Coronary artery (tissue), 2 donors: ENCODE data around the gene SLC52A3.

ENCODE experiments used
- DNase-seq: peaks from one replicate; pipeline ENCODE4 v3.0.0-alpha.2; 2017; ENCODE audit warnings: low spot score
- H3K27ac ChIP-seq, 2 donors: fragments of 200-600 bp; sonication (generic); one replicate each; pipeline ENCODE4 v1.5.1; 2016 to 2019
- H3K4me3 ChIP-seq: fragments of 200-600 bp; sonication (generic); 2 replicates; pipeline ENCODE4 v1.5.1; 2016; ENCODE audit warnings: mild to moderate bottlenecking, moderate library complexity
- TF ChIP-seq, protein P1 (sequence below): fragments of 200-600 bp; sonication (generic); IDR thresholded peaks from one replicate; pipeline ENCODE4 v1.5.1; 2019; ENCODE audit warnings: antibody characterized with exemption

Gene SLC52A3

GRCh38 chr20:719068-719467 lies 49.2 kb downstream of the SLC52A3 start:
- TF ChIP-seq, protein P1, sequence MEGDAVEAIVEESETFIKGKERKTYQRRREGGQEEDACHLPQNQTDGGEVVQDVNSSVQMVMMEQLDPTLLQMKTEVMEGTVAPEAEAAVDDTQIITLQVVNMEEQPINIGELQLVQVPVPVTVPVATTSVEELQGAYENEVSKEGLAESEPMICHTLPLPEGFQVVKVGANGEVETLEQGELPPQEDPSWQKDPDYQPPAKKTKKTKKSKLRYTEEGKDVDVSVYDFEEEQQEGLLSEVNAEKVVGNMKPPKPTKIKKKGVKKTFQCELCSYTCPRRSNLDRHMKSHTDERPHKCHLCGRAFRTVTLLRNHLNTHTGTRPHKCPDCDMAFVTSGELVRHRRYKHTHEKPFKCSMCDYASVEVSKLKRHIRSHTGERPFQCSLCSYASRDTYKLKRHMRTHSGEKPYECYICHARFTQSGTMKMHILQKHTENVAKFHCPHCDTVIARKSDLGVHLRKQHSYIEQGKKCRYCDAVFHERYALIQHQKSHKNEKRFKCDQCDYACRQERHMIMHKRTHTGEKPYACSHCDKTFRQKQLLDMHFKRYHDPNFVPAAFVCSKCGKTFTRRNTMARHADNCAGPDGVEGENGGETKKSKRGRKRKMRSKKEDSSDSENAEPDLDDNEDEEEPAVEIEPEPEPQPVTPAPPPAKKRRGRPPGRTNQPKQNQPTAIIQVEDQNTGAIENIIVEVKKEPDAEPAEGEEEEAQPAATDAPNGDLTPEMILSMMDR: no peak
- DNase-seq: no peak

DNA sequence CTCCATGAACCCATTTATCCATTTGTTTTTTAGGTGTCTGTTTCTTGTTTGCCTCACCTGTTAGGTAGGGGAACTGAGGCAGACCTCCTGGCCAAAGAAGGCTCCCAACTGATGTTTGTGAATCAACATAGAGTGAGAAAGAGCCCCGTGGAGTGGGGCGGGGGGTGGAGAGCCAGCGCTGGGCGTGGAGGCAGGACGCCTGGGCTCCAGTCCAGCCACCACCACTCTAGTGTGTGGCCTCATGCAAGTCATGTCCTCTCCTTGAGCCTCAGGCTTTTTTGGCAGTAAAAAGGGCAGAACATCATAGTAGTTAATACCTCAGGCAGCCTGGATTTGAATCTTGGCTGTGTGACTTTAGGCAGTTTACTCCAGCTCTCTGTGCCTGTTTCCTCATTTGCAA lies 50.5 kb downstream of the SLC52A3 start:
- H3K4me3 ChIP-seq: no peak overlapping the region
- TF ChIP-seq, protein P1: no peak

More at GRCh38 chr20:719068-719467, 49.2 kb downstream of the SLC52A3 start:
- Histone ChIP-seq H3K27ac (no peak overlapping the region), H3K4me3 (no peak overlapping the region)

GRCh38 chr20:717271-717670 lies 51.0 kb downstream of the SLC52A3 start:
- DNase-seq: no peak
- no peak overlapping the region for H3K27ac ChIP-seq
- TF ChIP-seq, protein P1: no peak

More for the DNA sequence above, 50.5 kb downstream of the SLC52A3 start:
- no peak overlapping the region for H3K27ac ChIP-seq
- DNase-seq: no peak

DNA sequence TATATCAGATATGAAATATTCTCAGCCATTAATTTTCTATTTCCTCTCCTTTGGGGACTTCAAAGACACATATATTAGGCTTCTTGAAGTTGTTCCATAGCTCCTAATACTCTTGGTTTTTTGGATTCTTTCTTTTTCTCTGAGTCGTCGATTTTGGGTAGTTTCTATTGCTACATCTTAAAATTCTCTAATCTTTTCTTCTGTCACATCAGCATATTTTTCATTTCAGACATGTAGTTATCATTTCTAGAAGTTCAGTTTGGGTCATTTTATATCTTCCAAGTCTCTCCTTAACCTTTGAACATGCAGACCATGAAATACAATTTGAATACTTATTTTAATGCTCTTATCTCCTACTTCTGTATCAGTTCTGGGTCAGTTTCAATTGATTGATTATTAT lies 53.8 kb downstream of the SLC52A3 start:
- Histone ChIP-seq H3K4me3 (no peak overlapping the region), H3K27ac (no peak overlapping the region)
- no peak for DNase-seq
- TF ChIP-seq, protein P1: no peak

More at GRCh38 chr20:717271-717670, 51.0 kb downstream of the SLC52A3 start:
- H3K4me3 ChIP-seq: no peak overlapping the region

DNA sequence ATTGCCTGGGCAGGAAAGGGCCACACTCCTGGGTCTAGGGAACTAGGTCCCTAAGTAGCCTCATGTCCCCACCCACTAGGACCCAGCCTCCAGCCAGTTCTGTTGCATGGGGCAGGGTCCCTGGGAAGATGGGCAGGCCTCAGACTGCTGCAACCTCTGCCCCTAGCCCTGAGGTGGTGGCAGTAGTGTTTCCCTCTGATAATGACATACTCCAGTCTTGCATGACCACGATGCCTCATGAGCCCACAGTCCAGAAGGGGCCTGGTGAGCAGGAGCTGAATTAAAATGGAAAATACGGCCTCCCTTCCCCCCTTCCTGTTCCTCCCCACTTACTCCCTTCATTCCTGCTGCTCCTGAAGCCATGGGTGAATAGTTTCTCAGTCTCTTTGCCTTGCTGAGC lies 56.7 kb downstream of the SLC52A3 start:
- Histone ChIP-seq H3K27ac (no peak overlapping the region), H3K4me3 (no peak overlapping the region)
- TF ChIP-seq, protein P1: no peak
- DNase-seq: peak; percentile 19

DNA sequence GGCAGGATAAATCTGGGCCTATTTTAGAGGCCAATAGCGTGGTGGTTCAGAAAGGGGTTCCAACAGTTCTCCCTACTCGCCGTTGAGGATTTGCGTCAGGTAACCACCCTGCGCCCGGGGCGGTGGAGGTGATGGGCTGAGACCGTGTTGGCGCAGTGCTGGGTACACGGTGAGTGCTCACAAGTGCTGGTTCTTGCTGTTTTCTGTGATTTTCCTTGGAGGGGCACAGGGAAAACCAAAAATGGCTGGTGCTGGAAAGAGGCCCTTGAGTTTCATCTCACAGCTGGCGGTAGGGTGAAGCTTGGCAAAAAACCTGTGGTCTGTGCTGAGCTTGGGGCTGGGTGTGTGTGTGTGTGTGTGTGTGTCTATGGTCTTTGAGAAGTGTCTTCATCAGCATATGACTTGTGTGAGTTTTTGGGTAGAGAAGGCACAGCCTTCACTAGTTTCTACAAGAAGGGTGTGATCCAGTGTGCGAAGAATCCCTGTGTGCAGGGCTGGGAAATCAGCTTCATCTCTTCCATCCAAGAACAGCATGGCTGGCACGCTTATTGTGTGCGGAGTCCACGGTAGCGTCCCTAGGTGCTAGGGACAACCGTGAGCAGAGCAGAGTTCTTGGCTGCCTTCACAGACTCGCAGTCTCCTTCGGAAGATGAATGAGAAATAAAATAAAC lies 57.4 kb downstream of the SLC52A3 start:
- DNase-seq: peak; percentile 66

More for the DNA sequence above, 57.4 kb downstream of the SLC52A3 start:
- Histone ChIP-seq H3K27ac (no peak overlapping the region), H3K4me3 (no peak overlapping the region)
- TF ChIP-seq, protein P1: no peak
